H1 (cell line): Measurements from ENCODE around the gene COL6A2. TPM values are rescaled to one million over a fixed set of nuclear protein-coding genes. Genes with fewer than 3 reads are reported as not detected.

Experiments
- CTCF ChIA-PET: fragments of 300-600 bp; sonication (Branson Sonifier 250); formaldehyde crosslinking; loops from one replicate; lab custom pipeline; 2021; ENCODE audit not compliant: partially characterized antibody; lab: Charles Lee
- POLR2A ChIA-PET: fragments of 300-600 bp; sonication (Branson Sonifier 250); formaldehyde crosslinking; loops from one replicate; lab custom pipeline; 2021; ENCODE audit warnings: inconsistent platforms; ENCODE audit not compliant: partially characterized antibody; lab: Charles Lee
- DNase-seq, 2 experiments: peaks; one replicate each; pipeline versions ENCODE4 v3.0.0 to v3.0.0-alpha.2; 2010 to 2022; ENCODE audit warnings: low spot score in 2 of 2, low read depth in 1 of 2, mixed read lengths in 1 of 2
- FAIRE-seq: peaks from 2 replicates; lab custom pipeline; 2011; peaks lifted over from hg19 to GRCh38; lab: Jason Lieb, UNC
- H2AFZ ChIP-seq: 2 replicates; pipeline ENCODE4 v1.8.1; 2012; ENCODE audit warnings: low read length, inconsistent platforms
- H2AK5ac ChIP-seq: 2 replicates; pipeline ENCODE4 v1.6.1; 2013; ENCODE audit warnings: low read depth, low read length
- H2BK120ac ChIP-seq: replicated peaks from 2 replicates; pipeline ENCODE3; 2013; ENCODE audit warnings: low read depth, low read length, inconsistent platforms
- H2BK12ac ChIP-seq: 2 replicates; pipeline ENCODE4 v1.6.1; 2013; ENCODE audit warnings: low read depth, low read length
- H2BK15ac ChIP-seq: 2 replicates; pipeline ENCODE4 v1.6.1; 2013; ENCODE audit warnings: low read length
- H2BK20ac ChIP-seq: 2 replicates; pipeline ENCODE4 v1.6.1; 2013; ENCODE audit warnings: low read length
- H2BK5ac ChIP-seq: 2 replicates; pipeline ENCODE4 v1.6.1; 2013; ENCODE audit warnings: low read depth, low read length
- H3K14ac ChIP-seq: 2 replicates; pipeline ENCODE4 v1.6.1; 2013; ENCODE audit warnings: inconsistent platforms; ENCODE audit not compliant: insufficient read length
- H3K18ac ChIP-seq: 2 replicates; pipeline ENCODE4 v1.6.1; 2013; ENCODE audit warnings: low read length; ENCODE audit errors: extremely low read depth
- H3K23ac ChIP-seq: 2 replicates; pipeline ENCODE4 v1.6.1; 2013; ENCODE audit warnings: inconsistent platforms; ENCODE audit not compliant: insufficient read length
- H3K23me2 ChIP-seq: 2 replicates; pipeline ENCODE4 v1.6.1; 2013; ENCODE audit warnings: low read depth, low read length
- H3K27ac ChIP-seq: 2 replicates; pipeline ENCODE4 v1.6.1; 2011; ENCODE audit warnings: low read depth, low read length, inconsistent platforms
- H3K27me3 ChIP-seq, 4 experiments: replicated peaks in 1 of 4; 1 replicate in 1 of 4; 2 replicates in 3 of 4; pipeline versions ENCODE4 v1.6.1 to v1.8.1; 2011 to 2013; ENCODE audit warnings: low read length in 3 of 4, mild to moderate bottlenecking in 3 of 4, inconsistent platforms in 2 of 4, mixed read lengths in 2 of 4, moderate library complexity in 1 of 4; ENCODE audit not compliant: control insufficient read depth in 3 of 4, insufficient read depth in 3 of 4; ENCODE audit errors: extremely low read depth in 1 of 4
- H3K36me3 ChIP-seq, 4 experiments: 2 replicates each; pipeline versions ENCODE4 v1.6.1 to v1.8.1; 2011 to 2013; ENCODE audit warnings: mild to moderate bottlenecking in 4 of 4, low read length in 3 of 4, moderate library complexity in 2 of 4, control low read depth in 1 of 4, inconsistent platforms in 1 of 4; ENCODE audit not compliant: insufficient read depth in 4 of 4, control insufficient read depth in 2 of 4
- H3K4ac ChIP-seq: replicated peaks from 2 replicates; pipeline ENCODE3; 2013; ENCODE audit warnings: low read length, low read depth, mixed read lengths, inconsistent platforms; ENCODE audit not compliant: insufficient read length
- H3K4me1 ChIP-seq, 4 experiments: replicated peaks in 1 of 4; 1 replicate in 1 of 4; 2 replicates in 3 of 4; pipeline versions ENCODE4 v1.6.1 to v1.8.1; 2011 to 2013; ENCODE audit warnings: low read length in 3 of 4, inconsistent platforms in 2 of 4, mixed read lengths in 1 of 4; ENCODE audit not compliant: insufficient read depth in 4 of 4, control insufficient read depth in 3 of 4
- H3K4me2 ChIP-seq, 2 experiments: 2 replicates each; pipeline versions ENCODE4 v1.6.1 to v1.8.1; 2011 to 2013; ENCODE audit warnings: low read depth in 2 of 2, low read length in 2 of 2, control low read depth in 1 of 2, inconsistent platforms in 1 of 2, mild to moderate bottlenecking in 1 of 2; ENCODE audit not compliant: insufficient read depth in 1 of 2
- H3K4me3 ChIP-seq, 4 experiments: fragments of 200-600, 300-600 bp in 1 of 4; sonication (generic), shearing (Covaris generic), sonication (Bioruptor Twin) in 1 of 4; 2 replicates each; pipeline versions ENCODE4 v1.5.1 to v1.8.1; 2011 to 2016; ENCODE audit warnings: low read length in 4 of 4, low read depth in 3 of 4, control low read depth in 2 of 4, inconsistent platforms in 2 of 4, mild to moderate bottlenecking in 2 of 4, mixed read lengths in 1 of 4, moderate library complexity in 1 of 4; ENCODE audit not compliant: insufficient read depth in 2 of 4; ENCODE audit errors: extremely low read depth in 1 of 4
- H3K56ac ChIP-seq: replicated peaks from 2 replicates; pipeline ENCODE3; 2013; ENCODE audit warnings: low read depth, mild to moderate bottlenecking, mixed read lengths, low read length, inconsistent platforms; ENCODE audit not compliant: insufficient read length
- H3K79me1 ChIP-seq: 2 replicates; pipeline ENCODE4 v1.6.1; 2013; ENCODE audit warnings: low read depth, low read length, control low read depth
- H3K79me2 ChIP-seq, 2 experiments: 2 replicates each; pipeline versions ENCODE4 v1.6.1 to v1.8.1; 2012 to 2013; ENCODE audit warnings: low read length in 2 of 2, mild to moderate bottlenecking in 2 of 2, inconsistent platforms in 1 of 2; ENCODE audit not compliant: insufficient read depth in 2 of 2, control insufficient read depth in 1 of 2
- H3K9ac ChIP-seq, 4 experiments: replicated peaks in 1 of 4; 1 replicate in 1 of 4; 2 replicates in 3 of 4; pipeline versions ENCODE4 v1.6.1 to v1.8.1; 2011 to 2013; ENCODE audit warnings: low read depth in 3 of 4, low read length in 3 of 4, control low read depth in 2 of 4, mild to moderate bottlenecking in 2 of 4, moderate library complexity in 2 of 4, inconsistent platforms in 1 of 4; ENCODE audit errors: extremely low read depth in 1 of 4
- H3K9me3 ChIP-seq, 2 experiments: 2 replicates each; pipeline versions ENCODE4 v1.6.1 to v1.8.1; 2012 to 2013; ENCODE audit warnings: mild to moderate bottlenecking in 2 of 2, moderate library complexity in 2 of 2, control low read depth in 1 of 2, inconsistent platforms in 1 of 2, low read depth in 1 of 2, low read length in 1 of 2, mixed read lengths in 1 of 2; ENCODE audit not compliant: insufficient read depth in 2 of 2
- H4K20me1 ChIP-seq, 2 experiments: replicated peaks in 1 of 2; 2 replicates each; pipeline versions ENCODE3 to v1.8.1; 2011 to 2013; ENCODE audit warnings: inconsistent platforms in 2 of 2, low read length in 2 of 2, mild to moderate bottlenecking in 1 of 2; ENCODE audit not compliant: insufficient read depth in 2 of 2, control insufficient read depth in 1 of 2
- H4K5ac ChIP-seq: 2 replicates; pipeline ENCODE4 v1.6.1; 2013; ENCODE audit warnings: low read length, low read depth, mixed read lengths, inconsistent platforms; ENCODE audit not compliant: insufficient read length
- H4K8ac ChIP-seq: 2 replicates; pipeline ENCODE4 v1.8.0; 2013; ENCODE audit warnings: mild to moderate bottlenecking, moderate library complexity, low read length, inconsistent platforms; ENCODE audit not compliant: insufficient read depth; ENCODE audit errors: extremely low read depth
- H4K91ac ChIP-seq: replicated peaks from 2 replicates; pipeline ENCODE3; 2013; ENCODE audit warnings: low read length, mixed read lengths, inconsistent platforms; ENCODE audit not compliant: insufficient read length
- GTF2F1 ChIP-seq: IDR thresholded peaks from 2 replicates; pipeline ENCODE4 v1.6.1; 2012; ENCODE audit warnings: low read depth, low read length, improper control_type of control experiment, borderline replicate concordance
- HDAC2 ChIP-seq, 2 experiments: fragments of 300-600 bp in 1 of 2; sonication (generic) in 1 of 2; IDR thresholded peaks; 2 replicates each; pipeline ENCODE4 v1.6.1; 2011 to 2012; ENCODE audit warnings: low read depth in 2 of 2, low read length in 2 of 2, mild to moderate bottlenecking in 2 of 2, moderate library complexity in 2 of 2, borderline replicate concordance in 1 of 2, inconsistent platforms in 1 of 2
- NRF1 ChIP-seq: IDR thresholded peaks from 2 replicates; pipeline ENCODE4 v1.6.1; 2011; ENCODE audit warnings: mild to moderate bottlenecking, low read depth, low read length, improper control_type of control experiment
- RNF2 ChIP-seq: fragments of 200-900, 300-1000 bp; sonication (generic); IDR thresholded peaks from 2 replicates; pipeline ENCODE4 v1.7.1; 2016; ENCODE audit warnings: borderline replicate concordance, low read depth, mild to moderate bottlenecking, antibody characterized with exemption, low read length; ENCODE audit not compliant: poor library complexity, severe bottlenecking; ENCODE audit errors: missing control alignments
- RXRA ChIP-seq: IDR thresholded peaks from 2 replicates; pipeline ENCODE4 v1.6.1; 2011; ENCODE audit warnings: low read depth, mild to moderate bottlenecking, low read length, moderate library complexity; ENCODE audit not compliant: insufficient read depth
- TBP ChIP-seq: IDR thresholded peaks from 2 replicates; pipeline ENCODE4 v1.6.1; 2011; ENCODE audit warnings: low read depth, low read length, improper control_type of control experiment
- YY1 ChIP-seq: IDR thresholded peaks from 2 replicates; pipeline ENCODE4 v1.6.1; 2011; ENCODE audit warnings: low read depth, mild to moderate bottlenecking, low read length
- WGBS, 2 experiments: shearing (Covaris generic) in 1 of 2; methylation state at CpG; one replicate each; pipeline versions ENCODE4 v1.1.6 to v1.1.7; 2013 to 2015; ENCODE audit warnings: low lambda C conversion rate in 2 of 2, mixed read lengths in 2 of 2, inconsistent platforms in 1 of 2, low coverage in 1 of 2, missing lambda C conversion rate in 1 of 2; ENCODE audit not compliant: insufficient replicate concordance in 2 of 2, insufficient coverage in 1 of 2, insufficient read length in 1 of 2; ENCODE audit errors: extremely low coverage in 1 of 2, missing lambda C conversion rate in 1 of 2; 5-methylcytosine and 5-hydroxymethylcytosine counted together
- polyA plus RNA-seq, 7 experiments: library from polyadenylated mRNA; depleted of rRNA in 3 of 7; stranded (reverse) in 5 of 7; unstranded in 2 of 7; fragments of >200 nt in 5 of 7; fragments of 200-250 nt in 2 of 7; gene quantifications; 1 replicate in 5 of 7; 2 replicates in 1 of 7; 4 replicates in 1 of 7; pipeline versions ENCODE4 v1.2.1 to v1.2.3, GENCODE V29; 2011 to 2013; ENCODE audit warnings: missing spikeins in 2 of 7, mixed read lengths in 2 of 7
- total RNA-seq: library from RNA; stranded (reverse); fragmentation: NEBNext Ultra II Directional; extraction: Animal tissue kit (Norgen Biotek cat#: 25700); gene quantifications from 2 replicates; pipeline ENCODE4 v1.2.1, GENCODE V29; 2021

The COL6A2 gene
- total and polyA plus RNA-seq, 2 of the 8 experiments (the other 6 are each of a cell fraction or from before 2014, with no cell fraction given), result 60.1 to 62.7 TPM

DNA sequence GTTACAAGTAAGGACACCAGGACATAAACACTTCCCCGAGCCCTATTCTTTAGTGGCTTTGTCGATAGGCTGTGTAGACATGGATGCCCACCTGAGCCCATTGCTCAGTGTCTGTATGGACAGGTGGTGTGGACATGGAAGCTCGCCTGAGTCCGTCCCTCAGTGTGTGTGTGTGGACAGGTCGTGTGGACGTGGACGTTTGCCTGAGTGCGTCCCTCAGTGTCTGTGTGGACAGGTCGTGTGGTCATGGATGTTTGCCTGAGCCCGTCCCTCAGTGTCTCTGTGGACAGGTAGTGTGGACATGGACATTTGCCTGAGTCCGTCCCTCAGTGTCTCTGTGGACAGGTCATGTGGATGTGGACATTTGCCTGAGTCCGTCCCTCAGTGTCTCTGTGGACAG lies 38.7 kb upstream of the COL6A2 start:
- no peaks in the 10 kb centered on the region for H3K27me3 ChIP-seq
- no peak overlapping the region for H4K8ac ChIP-seq
- FAIRE-seq (no peak), DNase-seq (no peak)
- ChIA-PET CTCF (no interaction called here), POLR2A (no interaction called here)
- H4K5ac ChIP-seq, result no peak overlapping the region
- TF ChIP-seq TBP, result no peak
- no peak for TF ChIP-seq GTF2F1
- no peak for TF ChIP-seq NRF1
- TF ChIP-seq RNF2, result no peak
- no peak for TF ChIP-seq HDAC2 (IDR thresholded peaks at IDR 0.05; ENCODE audit: borderline replicate concordance in 1 of 2, low read depth in 2 of 2, low read length in 2 of 2)
- no peak for TF ChIP-seq RXRA
- TF ChIP-seq YY1, result no peak
- H2BK12ac ChIP-seq, result no peak overlapping the region
- no peaks in the 10 kb centered on the region for H3K36me3 ChIP-seq
- H3K18ac ChIP-seq, result no peak overlapping the region
- H3K23me2 ChIP-seq, result no peaks in the 10 kb centered on the region
- no peak overlapping the region for H2AFZ ChIP-seq
- H4K20me1 ChIP-seq, result no peaks in the 10 kb centered on the region
- H3K79me2 ChIP-seq, result no peaks in the 10 kb centered on the region
- H3K79me1 ChIP-seq, result no peaks in the 10 kb centered on the region
- no peak overlapping the region for H2BK15ac ChIP-seq
- peaks cover 0 to 3% (median 2%) of the 10 kb centered on the region in 4 experiments; a peak in 4 of 7 replicates for H3K4me1 ChIP-seq
- no peak overlapping the region for H2BK20ac ChIP-seq
- no peak overlapping the region; the same call in 1 of the 2 replicates for H2BK5ac ChIP-seq
- H3K4me2 ChIP-seq, result no peak overlapping the region
- H3K4ac ChIP-seq, result no peak overlapping the region
- no peak overlapping the region for H3K9ac ChIP-seq
- no peak overlapping the region for H3K27ac ChIP-seq
- no peak overlapping the region for H3K56ac ChIP-seq
- H2AK5ac ChIP-seq, result peak overlapping the region; percentile 72; the same call in 1 of the 2 replicates
- H3K9me3 ChIP-seq, result peaks cover 33 to 35% of the 10 kb centered on the region in 2 experiments
- H4K91ac ChIP-seq, result no peak overlapping the region
- no peak overlapping the region for H3K4me3 ChIP-seq
- H3K14ac ChIP-seq, result no peak overlapping the region
- H3K23ac ChIP-seq, result no peak overlapping the region
- 92% methylated on average over 11 of the region's 12 CpGs; no CpG with 5 or more reads in 1 of the 2 experiments for WGBS, 2 experiments
- no peak overlapping the region for H2BK120ac ChIP-seq
